Measurements from ENCODE around the gene TRIM26.
A peak's percentile ranks its signal among the peaks of the same experiment; 100 is the strongest.

TRIM26 gene

GRCh38 chr6:30207619-30208295 is 5.4 kb downstream of the TRIM26 start:
- DNase-seq, result no peak

GRCh38 chr6:30206799-30207618 is 6.2 kb downstream of the TRIM26 start:
- peak in 2 of 14 donors; percentile 6 to 30 for DNase-seq

- DNase-seq, result no peak
These were observed 7.1 kb downstream of the TRIM26 start for GRCh38 chr6:30206152-30206551.

- DNase-seq, result no peak
These were observed 9.1 kb downstream of the TRIM26 start for GRCh38 chr6:30204116-30204515.

GRCh38 chr6:30202366-30202765 is 10.8 kb downstream of the TRIM26 start:
- DNase-seq, result no peak

- DNase-seq, result no peak
These were observed 12.5 kb downstream of the TRIM26 start for GRCh38 chr6:30200551-30201281.

- no peak for DNase-seq
These were observed 14.8 kb downstream of the TRIM26 start for GRCh38 chr6:30198166-30199084.

GRCh38 chr6:30196376-30196775 is 16.8 kb downstream of the TRIM26 start:
- DNase-seq, result no peak

- no peak for DNase-seq
These were observed 17.3 kb downstream of the TRIM26 start for GRCh38 chr6:30195951-30196350.

GRCh38 chr6:30194797-30195690 is 18.2 kb downstream of the TRIM26 start:
- no peak for DNase-seq

GRCh38 chr6:30192076-30192475 is 21.1 kb downstream of the TRIM26 start:
- no peak for DNase-seq

GRCh38 chr6:30188541-30188940 is 24.7 kb downstream of the TRIM26 start:
- DNase-seq, result no peak

GRCh38 chr6:30185846-30186484 is 27.2 kb downstream of the TRIM26 start:
- DNase-seq, result no peak

GRCh38 chr6:30184417-30185031 is 28.7 kb downstream of the TRIM26 start:
- DNase-seq, result no peak

GRCh38 chr6:30180145-30180544 is 33.1 kb downstream of the TRIM26 start:
- no peak for DNase-seq

GRCh38 chr6:30178837-30179236 is 34.4 kb downstream of the TRIM26 start:
- DNase-seq, result no peak

- DNase-seq, result no peak
These were observed 37.4 kb downstream of the TRIM26 start for GRCh38 chr6:30175765-30176164.

GRCh38 chr6:30172681-30173080 is 40.5 kb downstream of the TRIM26 start:
- DNase-seq, result no peak

GRCh38 chr6:30171677-30172471 is 41.3 kb downstream of the TRIM26 start:
- DNase-seq, result no peak

All from C1 segment of cervical spinal cord (tissue), 14 donors.